ENCODE data around the gene MC5R.

MC5R gene

GRCh38 chr18:13809531-13810255 lies 14.3 kb upstream of the MC5R start:
- TF ChIP-seq CTCF (IDR thresholded peaks at IDR 0.05; ENCODE audit: low read depth, low read length) = no peak
- no peak overlapping the region for H3K4me3 ChIP-seq (replicated peaks in 1 of 2; ENCODE audit: low read depth in 2 of 2, low read length in 2 of 2)
- DNase-seq (ENCODE audit: low read depth in 2 of 2) = no peak

GRCh38 chr18:13810950-13811485 lies 12.9 kb upstream of the MC5R start:
- no peak overlapping the region for H3K4me3 ChIP-seq (replicated peaks in 1 of 2; ENCODE audit: low read depth in 2 of 2, low read length in 2 of 2)
- no peak for TF ChIP-seq CTCF (IDR thresholded peaks at IDR 0.05; ENCODE audit: low read depth, low read length)
- no peak for DNase-seq (ENCODE audit: low read depth in 2 of 2)

GRCh38 chr18:13811993-13812392 lies 12.0 kb upstream of the MC5R start:
- TF ChIP-seq CTCF (IDR thresholded peaks at IDR 0.05; ENCODE audit: low read depth, low read length) = peak; percentile 35
- no peak for DNase-seq (ENCODE audit: low read depth in 2 of 2)
- no peak overlapping the region for H3K4me3 ChIP-seq (replicated peaks in 1 of 2; ENCODE audit: low read depth in 2 of 2, low read length in 2 of 2)

GRCh38 chr18:13813271-13813849 lies 10.6 kb upstream of the MC5R start:
- TF ChIP-seq CTCF (IDR thresholded peaks at IDR 0.05; ENCODE audit: low read depth, low read length) = peak; percentile 86
- DNase-seq (ENCODE audit: low read depth in 2 of 2) = peak; percentile 68 to 70
- no peak overlapping the region for H3K4me3 ChIP-seq (replicated peaks in 1 of 2; ENCODE audit: low read depth in 2 of 2, low read length in 2 of 2)

- H3K4me3 ChIP-seq (replicated peaks in 1 of 2; ENCODE audit: low read depth in 2 of 2, low read length in 2 of 2) = no peak overlapping the region
- no peak for TF ChIP-seq CTCF (IDR thresholded peaks at IDR 0.05; ENCODE audit: low read depth, low read length)
- no peak for DNase-seq (ENCODE audit: low read depth in 2 of 2)
Observed at GRCh38 chr18:13826209-13826608, 2.3 kb downstream of the MC5R start.

- TF ChIP-seq CTCF (IDR thresholded peaks at IDR 0.05; ENCODE audit: low read depth, low read length) = no peak
- DNase-seq (ENCODE audit: low read depth in 2 of 2) = no peak
Observed at GRCh38 chr18:13831864-13832508, 8.0 kb downstream of the MC5R start.

More at GRCh38 chr18:13831864-13832508, 8.0 kb downstream of the MC5R start:
- no peak overlapping the region for H3K4me3 ChIP-seq (replicated peaks in 1 of 2; ENCODE audit: low read depth in 2 of 2, low read length in 2 of 2)
